ENCODE data around the gene UACA.

Gene UACA

GRCh38 chr15:70783041-70783440 is 19.7 kb upstream of the UACA start:
- no peaks in the 10 kb centered on the region for H3K27me3 ChIP-seq (ENCODE audit: insufficient read depth, poor library complexity, severe bottlenecking)
- TF ChIP-seq GABPA (IDR thresholded peaks at IDR 0.05; ENCODE audit: low read depth) (no peak), POLR2AphosphoS5 (IDR thresholded peaks at IDR 0.05; ENCODE audit: low read depth) (no peak), SPI1 (IDR thresholded peaks at IDR 0.05; ENCODE audit: borderline replicate concordance, low read depth) (no peak)
- TF ChIP-seq, protein P1, sequence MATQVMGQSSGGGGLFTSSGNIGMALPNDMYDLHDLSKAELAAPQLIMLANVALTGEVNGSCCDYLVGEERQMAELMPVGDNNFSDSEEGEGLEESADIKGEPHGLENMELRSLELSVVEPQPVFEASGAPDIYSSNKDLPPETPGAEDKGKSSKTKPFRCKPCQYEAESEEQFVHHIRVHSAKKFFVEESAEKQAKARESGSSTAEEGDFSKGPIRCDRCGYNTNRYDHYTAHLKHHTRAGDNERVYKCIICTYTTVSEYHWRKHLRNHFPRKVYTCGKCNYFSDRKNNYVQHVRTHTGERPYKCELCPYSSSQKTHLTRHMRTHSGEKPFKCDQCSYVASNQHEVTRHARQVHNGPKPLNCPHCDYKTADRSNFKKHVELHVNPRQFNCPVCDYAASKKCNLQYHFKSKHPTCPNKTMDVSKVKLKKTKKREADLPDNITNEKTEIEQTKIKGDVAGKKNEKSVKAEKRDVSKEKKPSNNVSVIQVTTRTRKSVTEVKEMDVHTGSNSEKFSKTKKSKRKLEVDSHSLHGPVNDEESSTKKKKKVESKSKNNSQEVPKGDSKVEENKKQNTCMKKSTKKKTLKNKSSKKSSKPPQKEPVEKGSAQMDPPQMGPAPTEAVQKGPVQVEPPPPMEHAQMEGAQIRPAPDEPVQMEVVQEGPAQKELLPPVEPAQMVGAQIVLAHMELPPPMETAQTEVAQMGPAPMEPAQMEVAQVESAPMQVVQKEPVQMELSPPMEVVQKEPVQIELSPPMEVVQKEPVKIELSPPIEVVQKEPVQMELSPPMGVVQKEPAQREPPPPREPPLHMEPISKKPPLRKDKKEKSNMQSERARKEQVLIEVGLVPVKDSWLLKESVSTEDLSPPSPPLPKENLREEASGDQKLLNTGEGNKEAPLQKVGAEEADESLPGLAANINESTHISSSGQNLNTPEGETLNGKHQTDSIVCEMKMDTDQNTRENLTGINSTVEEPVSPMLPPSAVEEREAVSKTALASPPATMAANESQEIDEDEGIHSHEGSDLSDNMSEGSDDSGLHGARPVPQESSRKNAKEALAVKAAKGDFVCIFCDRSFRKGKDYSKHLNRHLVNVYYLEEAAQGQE (IDR thresholded peaks at IDR 0.05; ENCODE audit: insufficient replicate concordance, low read depth): no peak
- TF ChIP-seq, protein P2, sequence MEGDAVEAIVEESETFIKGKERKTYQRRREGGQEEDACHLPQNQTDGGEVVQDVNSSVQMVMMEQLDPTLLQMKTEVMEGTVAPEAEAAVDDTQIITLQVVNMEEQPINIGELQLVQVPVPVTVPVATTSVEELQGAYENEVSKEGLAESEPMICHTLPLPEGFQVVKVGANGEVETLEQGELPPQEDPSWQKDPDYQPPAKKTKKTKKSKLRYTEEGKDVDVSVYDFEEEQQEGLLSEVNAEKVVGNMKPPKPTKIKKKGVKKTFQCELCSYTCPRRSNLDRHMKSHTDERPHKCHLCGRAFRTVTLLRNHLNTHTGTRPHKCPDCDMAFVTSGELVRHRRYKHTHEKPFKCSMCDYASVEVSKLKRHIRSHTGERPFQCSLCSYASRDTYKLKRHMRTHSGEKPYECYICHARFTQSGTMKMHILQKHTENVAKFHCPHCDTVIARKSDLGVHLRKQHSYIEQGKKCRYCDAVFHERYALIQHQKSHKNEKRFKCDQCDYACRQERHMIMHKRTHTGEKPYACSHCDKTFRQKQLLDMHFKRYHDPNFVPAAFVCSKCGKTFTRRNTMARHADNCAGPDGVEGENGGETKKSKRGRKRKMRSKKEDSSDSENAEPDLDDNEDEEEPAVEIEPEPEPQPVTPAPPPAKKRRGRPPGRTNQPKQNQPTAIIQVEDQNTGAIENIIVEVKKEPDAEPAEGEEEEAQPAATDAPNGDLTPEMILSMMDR (IDR thresholded peaks at IDR 0.05; ENCODE audit: insufficient read depth, low read length): no peak
- no peak overlapping the region for H3K4me3 ChIP-seq (replicated peaks; ENCODE audit: insufficient read depth, low read length)
- no peak for DNase-seq (ENCODE audit: low read depth in 1 of 2, low spot score in 1 of 2)
- H3K27ac ChIP-seq (replicated peaks): no peak overlapping the region

GRCh38 chr15:70781236-70781635 is 17.9 kb upstream of the UACA start:
- H3K27me3 ChIP-seq (ENCODE audit: insufficient read depth, poor library complexity, severe bottlenecking): no peaks in the 10 kb centered on the region
- no peak overlapping the region for H3K27ac ChIP-seq (replicated peaks)
- no peak overlapping the region for H3K4me3 ChIP-seq (replicated peaks; ENCODE audit: insufficient read depth, low read length)
- TF ChIP-seq, protein P2 (IDR thresholded peaks at IDR 0.05; ENCODE audit: insufficient read depth, low read length): no peak
- TF ChIP-seq, protein P1 (IDR thresholded peaks at IDR 0.05; ENCODE audit: insufficient replicate concordance, low read depth): no peak
- TF ChIP-seq SPI1 (IDR thresholded peaks at IDR 0.05; ENCODE audit: borderline replicate concordance, low read depth): no peak
- TF ChIP-seq GABPA (IDR thresholded peaks at IDR 0.05; ENCODE audit: low read depth): no peak
- TF ChIP-seq POLR2AphosphoS5 (IDR thresholded peaks at IDR 0.05; ENCODE audit: low read depth): no peak
- DNase-seq (ENCODE audit: low read depth in 1 of 2, low spot score in 1 of 2): no peak

- Histone ChIP-seq H3K27me3 (ENCODE audit: insufficient read depth, poor library complexity, severe bottlenecking) (no peaks in the 10 kb centered on the region), H3K27ac (replicated peaks) (no peak overlapping the region), H3K4me3 (replicated peaks; ENCODE audit: insufficient read depth, low read length) (no peak overlapping the region)
- DNase-seq (ENCODE audit: low read depth in 1 of 2, low spot score in 1 of 2): no peak
- TF ChIP-seq POLR2AphosphoS5 (IDR thresholded peaks at IDR 0.05; ENCODE audit: low read depth) (no peak), GABPA (IDR thresholded peaks at IDR 0.05; ENCODE audit: low read depth) (no peak), SPI1 (IDR thresholded peaks at IDR 0.05; ENCODE audit: borderline replicate concordance, low read depth) (no peak)
- TF ChIP-seq, protein P2 (IDR thresholded peaks at IDR 0.05; ENCODE audit: insufficient read depth, low read length): no peak
- TF ChIP-seq, protein P1 (IDR thresholded peaks at IDR 0.05; ENCODE audit: insufficient replicate concordance, low read depth): no peak
These were observed 15.1 kb upstream of the UACA start for GRCh38 chr15:70778258-70779076.
